ENCODE results near the gene PRDX5.

DNA sequence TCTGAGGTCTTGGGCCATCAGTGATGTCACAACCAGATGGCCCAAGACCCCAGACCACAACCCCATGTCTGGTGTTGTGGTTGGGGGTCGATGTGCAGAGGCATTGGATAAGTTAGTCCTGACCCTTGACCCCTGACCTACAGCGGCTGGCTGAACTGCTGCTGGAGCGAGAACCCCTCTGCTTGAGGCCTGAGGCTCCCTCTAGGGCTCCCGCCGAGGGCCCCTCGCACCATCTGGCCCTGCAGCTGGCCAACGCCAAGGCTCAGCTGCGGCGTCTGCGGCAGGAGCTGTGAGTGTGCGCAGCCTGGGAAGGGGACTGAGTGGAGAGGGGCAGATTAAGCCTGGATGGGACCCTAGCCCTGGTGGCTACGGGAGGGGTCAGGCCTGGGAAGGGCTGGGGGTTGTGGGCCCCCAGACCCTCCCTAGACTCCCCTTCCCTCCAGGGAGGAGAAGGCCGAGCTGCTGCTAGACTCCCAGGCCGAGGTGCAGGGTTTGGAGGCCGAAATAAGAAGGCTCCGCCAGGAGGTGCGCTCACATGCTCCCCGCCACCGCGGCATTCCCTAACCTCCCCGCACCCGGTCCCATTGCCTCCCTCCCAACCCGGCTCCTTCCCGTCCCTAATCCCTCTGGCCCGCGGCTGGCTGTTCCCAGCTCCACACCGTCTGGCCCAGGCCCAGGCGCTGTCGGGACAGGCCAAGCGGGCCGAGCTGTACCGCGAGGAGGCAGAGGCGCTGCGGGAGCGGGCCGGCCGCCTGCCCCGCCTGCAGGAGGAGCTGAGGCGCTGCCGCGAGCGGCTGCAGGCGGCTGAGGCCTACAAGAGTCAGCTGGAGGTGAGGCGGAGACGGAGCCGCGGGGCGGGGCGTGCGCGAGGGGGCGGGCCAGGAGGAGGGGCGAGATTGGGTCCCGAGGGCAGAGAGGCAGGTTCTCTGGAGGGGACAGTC is 24.2 kb downstream of the PRDX5 start:
- TF ChIP-seq CTCF (IDR thresholded peaks at IDR 0.05) (peak; percentile 36 to 82 (median 68)), POLR2AphosphoS5 (IDR thresholded peaks at IDR 0.05) (peak; percentile 51 to 76)

All from upper lobe of left lung (tissue), 4 donors.